ENCODE results near the gene PAK3. TPM values are rescaled to one million over a fixed set of nuclear protein-coding genes. Genes with fewer than 3 reads are reported as not detected.

PAK3 gene
- total and polyA plus RNA-seq, 9 of the 15 experiments (the other 6 are each of a cell fraction or from before 2014, with no cell fraction given) = not detected

GRCh38 chrX:111145878-111146277, 49.9 kb downstream of the PAK3 start (continued):
- TF ChIP-seq RBBP5 (IDR thresholded peaks at IDR 0.05; ENCODE audit: borderline replicate concordance, insufficient read depth, low read length, poor library complexity, severe bottlenecking) (no peak), ZNF146 (CRISPR knock-in tag; IDR thresholded peaks at IDR 0.05; ENCODE audit: unreplicated experiment) (no peak), SMAD3 (CRISPR knock-in tag; conservative IDR thresholded peaks at IDR 0.05) (no peak)
- TF ChIP-seq, protein P1, sequence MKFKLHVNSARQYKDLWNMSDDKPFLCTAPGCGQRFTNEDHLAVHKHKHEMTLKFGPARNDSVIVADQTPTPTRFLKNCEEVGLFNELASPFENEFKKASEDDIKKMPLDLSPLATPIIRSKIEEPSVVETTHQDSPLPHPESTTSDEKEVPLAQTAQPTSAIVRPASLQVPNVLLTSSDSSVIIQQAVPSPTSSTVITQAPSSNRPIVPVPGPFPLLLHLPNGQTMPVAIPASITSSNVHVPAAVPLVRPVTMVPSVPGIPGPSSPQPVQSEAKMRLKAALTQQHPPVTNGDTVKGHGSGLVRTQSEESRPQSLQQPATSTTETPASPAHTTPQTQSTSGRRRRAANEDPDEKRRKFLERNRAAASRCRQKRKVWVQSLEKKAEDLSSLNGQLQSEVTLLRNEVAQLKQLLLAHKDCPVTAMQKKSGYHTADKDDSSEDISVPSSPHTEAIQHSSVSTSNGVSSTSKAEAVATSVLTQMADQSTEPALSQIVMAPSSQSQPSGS (CRISPR knock-in tag; IDR thresholded peaks at IDR 0.05) = no peak

GRCh38 chrX:111151764-111152163, 55.8 kb downstream of the PAK3 start:
- Histone ChIP-seq H2AFZ (ENCODE audit: low read depth, low read length) (no peak overlapping the region), H3K36me3 (ENCODE audit: control insufficient read depth, insufficient read depth, low read length) (no peaks in the 10 kb centered on the region), H3K4me3 (no peak overlapping the region), H4K20me1 (replicated peaks; ENCODE audit: control insufficient read depth, insufficient read depth, low read length) (no peaks in the 10 kb centered on the region), H3K27me3 (ENCODE audit: control insufficient read depth in 2 of 2, insufficient read depth in 2 of 2, low read length in 2 of 2) (no peaks in the 10 kb centered on the region), H3K9ac (ENCODE audit: insufficient read depth in 1 of 2, low read depth in 2 of 2, low read length in 2 of 2) (no peak overlapping the region), H3K4me2 (ENCODE audit: insufficient read depth, low read length) (no peak overlapping the region), H3K9me1 (ENCODE audit: control insufficient read depth, insufficient read depth, low read length) (no peaks in the 10 kb centered on the region), H3K9me3 (replicated peaks; ENCODE audit: control insufficient read depth, insufficient read depth, low read depth, low read length) (no peaks in the 10 kb centered on the region), H3K27ac (ENCODE audit: extremely low read depth, low read depth, low read length) (no peak overlapping the region), H3K4me1 (replicated peaks in 1 of 2; ENCODE audit: control insufficient read depth in 2 of 2, insufficient read depth in 2 of 2, low read length in 2 of 2) (no peaks in the 10 kb centered on the region), H3K79me2 (ENCODE audit: control insufficient read depth, insufficient read depth, low read length) (no peaks in the 10 kb centered on the region)
- ChIA-PET POLR2A (no interaction called here), CTCF (ENCODE audit: low intra/inter-chr PET ratio) (no interaction called here)
- BruUV-seq (replicated peaks) = no TSS peak
- intact Hi-C loops (cut with micrococcal nuclease) (no loop called here), in situ Hi-C loops (cut with MboI) (no loop called here)
- TF ChIP-seq KAT7 (CRISPR knock-in tag; IDR thresholded peaks at IDR 0.05; ENCODE audit: borderline replicate concordance) = no peak
- DNase-seq (ENCODE audit: extremely low read depth in 1 of 4, low spot score in 3 of 4) (no peak), FAIRE-seq (no peak), ATAC-seq (no peak)
- WGBS (ENCODE audit: insufficient coverage, low coverage, missing lambda C conversion rate) = 0% methylated on average over 3 of the region's 3 CpGs
